Liver (tissue), 3 donors: ENCODE results near the gene CYP2W1.

Experiments
- ATF3 ChIP-seq: IDR thresholded peaks from 2 replicates; pipeline ENCODE4 v1.6.1; 2016; ENCODE audit warnings: antibody characterized with exemption
- CTCF ChIP-seq: fragments of 150-350 bp; IDR thresholded peaks from 2 replicates; pipeline ENCODE4 v1.5.1; 2017; ENCODE audit warnings: improper control_type of control experiment, low read depth, low read length; ENCODE audit not compliant: missing input control
- HNF4A ChIP-seq, 2 donors: conservative IDR thresholded peaks; 2 replicates each; pipeline ENCODE4 v1.6.1; 2016; ENCODE audit warnings: antibody characterized with exemption in 2 of 2, mild to moderate bottlenecking in 2 of 2
- MAX ChIP-seq: IDR thresholded peaks from 2 replicates; pipeline ENCODE4 v1.6.1; 2016; ENCODE audit warnings: antibody characterized with exemption
- REST ChIP-seq: IDR thresholded peaks from 2 replicates; pipeline ENCODE4 v1.6.1; 2016; ENCODE audit warnings: antibody characterized with exemption, mild to moderate bottlenecking
- SP1 ChIP-seq: IDR thresholded peaks from 2 replicates; pipeline ENCODE4 v1.6.1; 2018; ENCODE audit warnings: antibody characterized with exemption, mild to moderate bottlenecking
- donor health status: healthy.
- donor health status: healthy.

- no peak for TF ChIP-seq CTCF
- TF ChIP-seq MAX: no peak
- no peak for TF ChIP-seq REST
- TF ChIP-seq HNF4A (conservative IDR thresholded peaks at IDR 0.05): no peak
- TF ChIP-seq SP1: no peak
- no peak for TF ChIP-seq ATF3
Measured at GRCh38 chr7:1012716-1013095, 29.7 kb downstream of the CYP2W1 start.
